Mesendoderm (in vitro differentiated cells): ENCODE measurements around the gene SSBP3.

Experiments used
- DNase-seq: peaks from one replicate; pipeline ENCODE4 v3.0.0; 2013
- H2AK5ac ChIP-seq: 2 replicates; pipeline ENCODE4 v1.6.1; 2013; ENCODE audit warnings: low read length, inconsistent platforms
- H2BK120ac ChIP-seq: 2 replicates; pipeline ENCODE4 v1.6.1; 2013; ENCODE audit warnings: low read depth, mild to moderate bottlenecking, low read length, moderate library complexity, mixed read lengths
- H2BK15ac ChIP-seq: replicated peaks from 2 replicates; pipeline ENCODE4 v1.6.1; 2013; ENCODE audit warnings: low read depth, mild to moderate bottlenecking, moderate library complexity
- H2BK5ac ChIP-seq: 2 replicates; pipeline ENCODE4 v1.6.1; 2013; ENCODE audit warnings: low read length, inconsistent platforms
- H3K18ac ChIP-seq: 2 replicates; pipeline ENCODE4 v1.6.1; 2013; ENCODE audit warnings: mild to moderate bottlenecking, low read length, mixed read lengths
- H3K23ac ChIP-seq: one replicate; pipeline ENCODE4 v1.6.1; 2013; ENCODE audit warnings: low read length
- H3K27ac ChIP-seq: 2 replicates; pipeline ENCODE4 v1.5.1; 2013; ENCODE audit warnings: low read depth, mild to moderate bottlenecking, inconsistent platforms, low read length, moderate library complexity
- H3K27me3 ChIP-seq: 2 replicates; pipeline ENCODE4 v1.6.1; 2013; ENCODE audit warnings: low read length, control low read depth, mild to moderate bottlenecking, inconsistent platforms; ENCODE audit not compliant: insufficient read depth, poor library complexity
- H3K36me3 ChIP-seq: 2 replicates; pipeline ENCODE4 v1.6.1; 2013; ENCODE audit warnings: low read length, inconsistent platforms; ENCODE audit not compliant: control insufficient read depth, insufficient read depth
- H3K4ac ChIP-seq: one replicate; pipeline ENCODE4 v1.6.1; 2013; ENCODE audit warnings: low read depth, mild to moderate bottlenecking, low read length, moderate library complexity
- H3K4me1 ChIP-seq: 2 replicates; pipeline ENCODE4 v1.6.1; 2013; ENCODE audit warnings: low read depth, low read length, inconsistent platforms; ENCODE audit not compliant: control insufficient read depth
- H3K4me2 ChIP-seq: 2 replicates; pipeline ENCODE4 v1.6.1; 2013; ENCODE audit warnings: low read length
- H3K4me3 ChIP-seq: 2 replicates; pipeline ENCODE4 v1.5.1; 2013; ENCODE audit warnings: mild to moderate bottlenecking, low read length
- H3K56ac ChIP-seq: one replicate; pipeline ENCODE4 v1.6.1; 2013; ENCODE audit warnings: low read length
- H3K79me1 ChIP-seq: 2 replicates; pipeline ENCODE4 v1.6.1; 2013; ENCODE audit warnings: low read length, inconsistent platforms
- H3K79me2 ChIP-seq: 2 replicates; pipeline ENCODE4 v1.6.1; 2013; ENCODE audit warnings: mild to moderate bottlenecking, low read length; ENCODE audit not compliant: control insufficient read depth, insufficient read depth
- H3K9ac ChIP-seq: 2 replicates; pipeline ENCODE4 v1.6.1; 2013; ENCODE audit warnings: low read length, inconsistent platforms
- H4K5ac ChIP-seq: one replicate; pipeline ENCODE4 v1.6.1; 2013; ENCODE audit warnings: low read length
- H4K8ac ChIP-seq: one replicate; pipeline ENCODE4 v1.6.1; 2013; ENCODE audit warnings: low read depth, mild to moderate bottlenecking, control low read depth, low read length, moderate library complexity
- WGBS: extraction: QIAGEN DNeasy Blood & Tissue Kit; methylation state at CpG from one replicate; pipeline ENCODE4 v1.1.7; 2013; ENCODE audit warnings: low lambda C conversion rate, missing lambda C conversion rate; ENCODE audit not compliant: insufficient coverage; ENCODE audit errors: extremely low coverage; 5-methylcytosine and 5-hydroxymethylcytosine counted together

Gene SSBP3

DNA sequence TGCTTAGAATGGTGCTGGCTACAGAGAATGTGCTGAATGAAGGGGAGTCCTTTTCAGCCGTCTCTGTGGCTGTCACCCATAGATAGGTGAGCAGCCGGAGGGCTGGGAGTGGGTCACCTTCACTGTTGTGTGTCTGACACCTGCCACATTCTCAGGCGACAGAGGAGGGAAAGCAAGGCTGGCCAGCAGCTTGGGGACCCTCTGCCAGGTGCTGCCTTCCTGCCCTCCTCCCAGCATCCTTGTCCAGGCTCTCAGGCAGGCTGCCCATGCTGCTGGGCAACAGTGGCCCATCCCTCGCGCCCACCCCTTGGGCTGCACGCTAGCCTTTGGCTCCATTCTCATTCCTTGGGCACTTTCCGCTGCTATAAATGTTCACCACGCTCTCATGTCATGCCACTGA, 228.5 kb downstream of the SSBP3 start:
- H3K36me3 ChIP-seq: no peaks in the 10 kb centered on the region
- H2BK120ac ChIP-seq: no peak overlapping the region
- DNase-seq: no peak
- H3K18ac ChIP-seq: no peak overlapping the region
- no peak overlapping the region for H3K9ac ChIP-seq
- H2BK15ac ChIP-seq: no peak overlapping the region
- H3K4me3 ChIP-seq: no peak overlapping the region
- H4K5ac ChIP-seq: no peak overlapping the region
- H3K79me2 ChIP-seq: no peaks in the 10 kb centered on the region
- H3K56ac ChIP-seq: no peak overlapping the region
- H3K4me2 ChIP-seq: no peak overlapping the region
- no peak overlapping the region for H3K23ac ChIP-seq
- no peak overlapping the region for H2AK5ac ChIP-seq
- H3K79me1 ChIP-seq: no peaks in the 10 kb centered on the region
- H3K27ac ChIP-seq: no peak overlapping the region
- WGBS: no CpG with 5 or more reads among the region's 8 CpGs
- H3K4ac ChIP-seq: no peak overlapping the region
- H2BK5ac ChIP-seq: no peak overlapping the region
- H3K27me3 ChIP-seq: no peaks in the 10 kb centered on the region
- no peaks in the 10 kb centered on the region for H3K4me1 ChIP-seq
- no peak overlapping the region for H4K8ac ChIP-seq

DNA sequence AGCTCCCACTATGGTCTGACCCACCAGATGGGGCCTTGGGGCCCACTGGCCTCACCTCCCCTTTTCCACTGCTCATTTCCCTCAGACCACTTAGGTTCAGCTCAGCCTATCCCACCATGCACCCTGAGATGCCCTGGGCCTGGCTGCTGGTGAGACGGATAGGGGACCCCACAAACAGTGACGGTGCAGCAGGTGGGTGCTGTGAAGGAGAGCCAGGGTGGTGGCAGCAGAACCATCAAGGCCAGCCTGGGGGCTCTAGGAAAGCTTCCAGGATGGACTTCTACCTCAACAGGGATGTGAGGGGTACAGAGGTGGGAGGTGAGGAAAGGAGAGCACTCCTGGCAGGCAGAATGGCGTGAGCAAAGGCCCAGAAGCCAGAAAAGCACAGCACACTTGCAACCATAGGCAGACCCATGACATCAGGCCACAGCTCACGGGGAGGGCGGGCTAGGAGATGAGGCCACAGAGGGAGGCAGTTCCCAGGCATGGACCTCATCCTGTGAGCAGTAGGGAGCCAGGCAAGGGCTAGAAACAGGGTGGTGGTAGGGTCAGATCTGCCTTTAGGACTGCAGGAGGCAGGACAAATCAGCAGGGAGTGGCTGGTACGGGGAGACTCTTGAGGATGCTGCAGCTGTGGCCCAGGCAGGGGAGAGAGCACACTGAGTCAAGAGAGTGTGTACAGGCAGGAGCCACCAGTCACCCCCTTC, 229.4 kb downstream of the SSBP3 start:
- H3K27ac ChIP-seq: no peak overlapping the region
- no peak overlapping the region for H2AK5ac ChIP-seq
- DNase-seq: no peak
- H4K5ac ChIP-seq: no peak overlapping the region
- H2BK15ac ChIP-seq: no peak overlapping the region
- no peaks in the 10 kb centered on the region for H3K79me1 ChIP-seq
- no peak overlapping the region for H4K8ac ChIP-seq
- no peak overlapping the region for H3K4me3 ChIP-seq
- no peak overlapping the region for H3K4ac ChIP-seq
- no peaks in the 10 kb centered on the region for H3K36me3 ChIP-seq
- H3K18ac ChIP-seq: no peak overlapping the region
- no peak overlapping the region for H3K56ac ChIP-seq
- no peak overlapping the region for H3K23ac ChIP-seq
- no peak overlapping the region for H3K4me2 ChIP-seq
- no CpG with 5 or more reads among the region's 6 CpGs for WGBS
- H3K9ac ChIP-seq: no peak overlapping the region
- no peaks in the 10 kb centered on the region for H3K79me2 ChIP-seq
- H3K4me1 ChIP-seq: no peaks in the 10 kb centered on the region
- no peak overlapping the region for H2BK5ac ChIP-seq
- H3K27me3 ChIP-seq: no peaks in the 10 kb centered on the region
- no peak overlapping the region for H2BK120ac ChIP-seq
